ENCODE measurements around the gene PUS7L.

Gene PUS7L

DNA sequence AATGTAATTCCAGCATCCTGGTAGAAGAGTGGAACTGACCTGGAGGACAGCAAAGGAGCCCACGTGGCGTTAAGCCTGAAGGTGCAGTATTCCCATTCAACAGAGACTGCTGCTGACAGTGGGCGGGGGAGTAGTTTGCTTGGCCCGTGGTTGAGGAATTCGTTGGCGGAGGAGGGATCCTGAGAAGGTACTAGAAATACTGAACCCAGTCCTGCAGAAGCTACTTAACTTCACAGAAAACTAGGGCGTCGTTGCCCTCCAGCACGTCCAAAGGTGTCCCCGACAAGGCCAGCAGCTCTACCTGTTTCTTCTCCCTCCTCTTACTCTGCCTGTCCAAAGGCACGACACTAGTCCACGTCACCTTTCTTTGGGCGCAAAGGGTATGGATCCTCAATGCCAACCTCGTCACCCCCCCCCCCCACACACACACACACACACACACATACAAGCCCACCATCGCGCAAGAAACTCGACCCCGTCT is 303 bp downstream of the PUS7L start:
- CTCF ChIA-PET = interaction anchor here (0.7 to 1.9 kb wide), 3 partner anchors 10 to 125 kb away, joined by 3 to 8 read pairs (median 5); no protein-coding TSS in a partner anchor
- TF ChIP-seq ZSCAN30 (tag by site-specific recombination; IDR thresholded peaks at IDR 0.05) (0 out of 2 replicates have a peak, but pooled peaks have one; percentile 16), ZNF624 (tag by site-specific recombination; IDR thresholded peaks at IDR 0.05) (no peak), SCRT2 (tag by site-specific recombination; IDR thresholded peaks at IDR 0.05) (peak; percentile 55; the same call in 1 of the 2 replicates), ZNF558 (tag by site-specific recombination; IDR thresholded peaks at IDR 0.05) (peak; percentile 43; the same call in 1 of the 2 replicates), ZNF324 (tag by site-specific recombination; IDR thresholded peaks at IDR 0.05) (no peak), ZNF335 (tag by site-specific recombination; conservative IDR thresholded peaks at IDR 0.05) (peak; percentile 93), ZNF600 (tag by site-specific recombination; IDR thresholded peaks at IDR 0.05) (no peak), ZBTB48 (tag by site-specific recombination; IDR thresholded peaks at IDR 0.05) (no peak), SP3 (tag by site-specific recombination; IDR thresholded peaks at IDR 0.05) (no peak), ZFP37 (tag by site-specific recombination; IDR thresholded peaks at IDR 0.05) (0 out of 2 replicates have a peak, but pooled peaks have one; percentile 42), ZNF501 (tag by site-specific recombination; IDR thresholded peaks at IDR 0.05) (peak; percentile 57; the same call in 1 of the 2 replicates), ZFP41 (tag by site-specific recombination; IDR thresholded peaks at IDR 0.05; ENCODE audit: borderline replicate concordance) (no peak), ZNF660 (tag by site-specific recombination; IDR thresholded peaks at IDR 0.05) (no peak), ZNF521 (tag by site-specific recombination; IDR thresholded peaks at IDR 0.05) (no peak), OSR2 (tag by site-specific recombination; IDR thresholded peaks at IDR 0.05) (no peak), IKZF3 (tag by site-specific recombination; IDR thresholded peaks at IDR 0.05) (0 out of 2 replicates have a peak, but pooled peaks have one; percentile 31), ZNF596 (tag by site-specific recombination; IDR thresholded peaks at IDR 0.05) (no peak)
- TF ChIP-seq, protein P1, sequence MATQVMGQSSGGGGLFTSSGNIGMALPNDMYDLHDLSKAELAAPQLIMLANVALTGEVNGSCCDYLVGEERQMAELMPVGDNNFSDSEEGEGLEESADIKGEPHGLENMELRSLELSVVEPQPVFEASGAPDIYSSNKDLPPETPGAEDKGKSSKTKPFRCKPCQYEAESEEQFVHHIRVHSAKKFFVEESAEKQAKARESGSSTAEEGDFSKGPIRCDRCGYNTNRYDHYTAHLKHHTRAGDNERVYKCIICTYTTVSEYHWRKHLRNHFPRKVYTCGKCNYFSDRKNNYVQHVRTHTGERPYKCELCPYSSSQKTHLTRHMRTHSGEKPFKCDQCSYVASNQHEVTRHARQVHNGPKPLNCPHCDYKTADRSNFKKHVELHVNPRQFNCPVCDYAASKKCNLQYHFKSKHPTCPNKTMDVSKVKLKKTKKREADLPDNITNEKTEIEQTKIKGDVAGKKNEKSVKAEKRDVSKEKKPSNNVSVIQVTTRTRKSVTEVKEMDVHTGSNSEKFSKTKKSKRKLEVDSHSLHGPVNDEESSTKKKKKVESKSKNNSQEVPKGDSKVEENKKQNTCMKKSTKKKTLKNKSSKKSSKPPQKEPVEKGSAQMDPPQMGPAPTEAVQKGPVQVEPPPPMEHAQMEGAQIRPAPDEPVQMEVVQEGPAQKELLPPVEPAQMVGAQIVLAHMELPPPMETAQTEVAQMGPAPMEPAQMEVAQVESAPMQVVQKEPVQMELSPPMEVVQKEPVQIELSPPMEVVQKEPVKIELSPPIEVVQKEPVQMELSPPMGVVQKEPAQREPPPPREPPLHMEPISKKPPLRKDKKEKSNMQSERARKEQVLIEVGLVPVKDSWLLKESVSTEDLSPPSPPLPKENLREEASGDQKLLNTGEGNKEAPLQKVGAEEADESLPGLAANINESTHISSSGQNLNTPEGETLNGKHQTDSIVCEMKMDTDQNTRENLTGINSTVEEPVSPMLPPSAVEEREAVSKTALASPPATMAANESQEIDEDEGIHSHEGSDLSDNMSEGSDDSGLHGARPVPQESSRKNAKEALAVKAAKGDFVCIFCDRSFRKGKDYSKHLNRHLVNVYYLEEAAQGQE (tag by site-specific recombination; IDR thresholded peaks at IDR 0.05) = 0 out of 2 replicates have a peak, but pooled peaks have one; percentile 43
- TF ChIP-seq, protein P2, sequence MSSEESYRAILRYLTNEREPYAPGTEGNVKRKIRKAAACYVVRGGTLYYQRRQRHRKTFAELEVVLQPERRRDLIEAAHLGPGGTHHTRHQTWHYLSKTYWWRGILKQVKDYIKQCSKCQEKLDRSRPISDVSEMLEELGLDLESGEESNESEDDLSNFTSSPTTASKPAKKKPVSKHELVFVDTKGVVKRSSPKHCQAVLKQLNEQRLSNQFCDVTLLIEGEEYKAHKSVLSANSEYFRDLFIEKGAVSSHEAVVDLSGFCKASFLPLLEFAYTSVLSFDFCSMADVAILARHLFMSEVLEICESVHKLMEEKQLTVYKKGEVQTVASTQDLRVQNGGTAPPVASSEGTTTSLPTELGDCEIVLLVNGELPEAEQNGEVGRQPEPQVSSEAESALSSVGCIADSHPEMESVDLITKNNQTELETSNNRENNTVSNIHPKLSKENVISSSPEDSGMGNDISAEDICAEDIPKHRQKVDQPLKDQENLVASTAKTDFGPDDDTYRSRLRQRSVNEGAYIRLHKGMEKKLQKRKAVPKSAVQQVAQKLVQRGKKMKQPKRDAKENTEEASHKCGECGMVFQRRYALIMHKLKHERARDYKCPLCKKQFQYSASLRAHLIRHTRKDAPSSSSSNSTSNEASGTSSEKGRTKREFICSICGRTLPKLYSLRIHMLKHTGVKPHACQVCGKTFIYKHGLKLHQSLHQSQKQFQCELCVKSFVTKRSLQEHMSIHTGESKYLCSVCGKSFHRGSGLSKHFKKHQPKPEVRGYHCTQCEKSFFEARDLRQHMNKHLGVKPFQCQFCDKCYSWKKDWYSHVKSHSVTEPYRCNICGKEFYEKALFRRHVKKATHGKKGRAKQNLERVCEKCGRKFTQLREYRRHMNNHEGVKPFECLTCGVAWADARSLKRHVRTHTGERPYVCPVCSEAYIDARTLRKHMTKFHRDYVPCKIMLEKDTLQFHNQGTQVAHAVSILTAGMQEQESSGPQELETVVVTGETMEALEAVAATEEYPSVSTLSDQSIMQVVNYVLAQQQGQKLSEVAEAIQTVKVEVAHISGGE (tag by site-specific recombination; conservative IDR thresholded peaks at IDR 0.05; ENCODE audit: low read depth) = no peak
- TF ChIP-seq, protein P3, sequence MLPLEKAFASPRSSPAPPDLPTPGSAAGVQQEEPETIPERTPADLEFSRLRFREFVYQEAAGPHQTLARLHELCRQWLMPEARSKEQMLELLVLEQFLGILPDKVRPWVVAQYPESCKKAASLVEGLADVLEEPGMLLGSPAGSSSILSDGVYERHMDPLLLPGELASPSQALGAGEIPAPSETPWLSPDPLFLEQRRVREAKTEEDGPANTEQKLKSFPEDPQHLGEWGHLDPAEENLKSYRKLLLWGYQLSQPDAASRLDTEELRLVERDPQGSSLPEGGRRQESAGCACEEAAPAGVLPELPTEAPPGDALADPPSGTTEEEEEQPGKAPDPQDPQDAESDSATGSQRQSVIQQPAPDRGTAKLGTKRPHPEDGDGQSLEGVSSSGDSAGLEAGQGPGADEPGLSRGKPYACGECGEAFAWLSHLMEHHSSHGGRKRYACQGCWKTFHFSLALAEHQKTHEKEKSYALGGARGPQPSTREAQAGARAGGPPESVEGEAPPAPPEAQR (tag by site-specific recombination; IDR thresholded peaks at IDR 0.05) = no peak; the same call in 1 of the 2 replicates
- TF ChIP-seq, protein P4, sequence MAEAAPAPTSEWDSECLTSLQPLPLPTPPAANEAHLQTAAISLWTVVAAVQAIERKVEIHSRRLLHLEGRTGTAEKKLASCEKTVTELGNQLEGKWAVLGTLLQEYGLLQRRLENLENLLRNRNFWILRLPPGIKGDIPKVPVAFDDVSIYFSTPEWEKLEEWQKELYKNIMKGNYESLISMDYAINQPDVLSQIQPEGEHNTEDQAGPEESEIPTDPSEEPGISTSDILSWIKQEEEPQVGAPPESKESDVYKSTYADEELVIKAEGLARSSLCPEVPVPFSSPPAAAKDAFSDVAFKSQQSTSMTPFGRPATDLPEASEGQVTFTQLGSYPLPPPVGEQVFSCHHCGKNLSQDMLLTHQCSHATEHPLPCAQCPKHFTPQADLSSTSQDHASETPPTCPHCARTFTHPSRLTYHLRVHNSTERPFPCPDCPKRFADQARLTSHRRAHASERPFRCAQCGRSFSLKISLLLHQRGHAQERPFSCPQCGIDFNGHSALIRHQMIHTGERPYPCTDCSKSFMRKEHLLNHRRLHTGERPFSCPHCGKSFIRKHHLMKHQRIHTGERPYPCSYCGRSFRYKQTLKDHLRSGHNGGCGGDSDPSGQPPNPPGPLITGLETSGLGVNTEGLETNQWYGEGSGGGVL (tag by site-specific recombination; IDR thresholded peaks at IDR 0.05) = peak; percentile 77
- TF ChIP-seq, protein P5, sequence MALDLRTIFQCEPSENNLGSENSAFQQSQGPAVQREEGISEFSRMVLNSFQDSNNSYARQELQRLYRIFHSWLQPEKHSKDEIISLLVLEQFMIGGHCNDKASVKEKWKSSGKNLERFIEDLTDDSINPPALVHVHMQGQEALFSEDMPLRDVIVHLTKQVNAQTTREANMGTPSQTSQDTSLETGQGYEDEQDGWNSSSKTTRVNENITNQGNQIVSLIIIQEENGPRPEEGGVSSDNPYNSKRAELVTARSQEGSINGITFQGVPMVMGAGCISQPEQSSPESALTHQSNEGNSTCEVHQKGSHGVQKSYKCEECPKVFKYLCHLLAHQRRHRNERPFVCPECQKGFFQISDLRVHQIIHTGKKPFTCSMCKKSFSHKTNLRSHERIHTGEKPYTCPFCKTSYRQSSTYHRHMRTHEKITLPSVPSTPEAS (tag by site-specific recombination; IDR thresholded peaks at IDR 0.05) = peak; percentile 44
- TF ChIP-seq, protein P6, sequence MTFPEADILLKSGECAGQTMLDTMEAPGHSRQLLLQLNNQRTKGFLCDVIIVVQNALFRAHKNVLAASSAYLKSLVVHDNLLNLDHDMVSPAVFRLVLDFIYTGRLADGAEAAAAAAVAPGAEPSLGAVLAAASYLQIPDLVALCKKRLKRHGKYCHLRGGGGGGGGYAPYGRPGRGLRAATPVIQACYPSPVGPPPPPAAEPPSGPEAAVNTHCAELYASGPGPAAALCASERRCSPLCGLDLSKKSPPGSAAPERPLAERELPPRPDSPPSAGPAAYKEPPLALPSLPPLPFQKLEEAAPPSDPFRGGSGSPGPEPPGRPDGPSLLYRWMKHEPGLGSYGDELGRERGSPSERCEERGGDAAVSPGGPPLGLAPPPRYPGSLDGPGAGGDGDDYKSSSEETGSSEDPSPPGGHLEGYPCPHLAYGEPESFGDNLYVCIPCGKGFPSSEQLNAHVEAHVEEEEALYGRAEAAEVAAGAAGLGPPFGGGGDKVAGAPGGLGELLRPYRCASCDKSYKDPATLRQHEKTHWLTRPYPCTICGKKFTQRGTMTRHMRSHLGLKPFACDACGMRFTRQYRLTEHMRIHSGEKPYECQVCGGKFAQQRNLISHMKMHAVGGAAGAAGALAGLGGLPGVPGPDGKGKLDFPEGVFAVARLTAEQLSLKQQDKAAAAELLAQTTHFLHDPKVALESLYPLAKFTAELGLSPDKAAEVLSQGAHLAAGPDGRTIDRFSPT (tag by site-specific recombination; IDR thresholded peaks at IDR 0.05) = peak; percentile 34; the same call in 1 of the 2 replicates
- H3K9me3 ChIP-seq (ENCODE audit: control insufficient read depth, insufficient read depth, low read depth, low read length) = no peaks in the 10 kb centered on the region
- POLR2A ChIA-PET = interaction anchor here (0.6 to 0.7 kb wide), 3 partner anchors 32 to 199 kb away, joined by 4 to 5 read pairs (median 4); no protein-coding TSS in a partner anchor
- H3K4me3 ChIP-seq (ENCODE audit: low read depth, low read length) = peak overlapping the region; percentile 65
- H3K4me1 ChIP-seq (ENCODE audit: control insufficient read depth, insufficient read depth, low read length) = 0 out of 2 replicates have a peak, but pooled peaks cover 2% of the 10 kb centered on the region
- peaks cover 7 to 13% of the 10 kb centered on the region in 2 experiments; a peak in 2 of 3 replicates for H3K36me3 ChIP-seq (ENCODE audit: control insufficient read depth in 2 of 2, insufficient read depth in 1 of 2, low read length in 2 of 2)
- no peak overlapping the region; the same call in 1 of the 2 replicates for H3K27ac ChIP-seq (ENCODE audit: extremely low read depth, low read depth, low read length)
